Mesendoderm (in vitro differentiated cells): ENCODE data around the gene MED27.

Experiments
- DNase-seq: peaks from one replicate; pipeline ENCODE4 v3.0.0; 2013
- H2AK5ac ChIP-seq: 2 replicates; pipeline ENCODE4 v1.6.1; 2013; ENCODE audit warnings: low read length, inconsistent platforms
- H2BK120ac ChIP-seq: 2 replicates; pipeline ENCODE4 v1.6.1; 2013; ENCODE audit warnings: low read depth, mild to moderate bottlenecking, low read length, moderate library complexity, mixed read lengths
- H2BK15ac ChIP-seq: replicated peaks from 2 replicates; pipeline ENCODE4 v1.6.1; 2013; ENCODE audit warnings: low read depth, mild to moderate bottlenecking, moderate library complexity
- H2BK5ac ChIP-seq: 2 replicates; pipeline ENCODE4 v1.6.1; 2013; ENCODE audit warnings: low read length, inconsistent platforms
- H3K18ac ChIP-seq: 2 replicates; pipeline ENCODE4 v1.6.1; 2013; ENCODE audit warnings: mild to moderate bottlenecking, low read length, mixed read lengths
- H3K23ac ChIP-seq: one replicate; pipeline ENCODE4 v1.6.1; 2013; ENCODE audit warnings: low read length
- H3K27ac ChIP-seq: 2 replicates; pipeline ENCODE4 v1.5.1; 2013; ENCODE audit warnings: low read depth, mild to moderate bottlenecking, inconsistent platforms, low read length, moderate library complexity
- H3K27me3 ChIP-seq: 2 replicates; pipeline ENCODE4 v1.6.1; 2013; ENCODE audit warnings: low read length, control low read depth, mild to moderate bottlenecking, inconsistent platforms; ENCODE audit not compliant: insufficient read depth, poor library complexity
- H3K36me3 ChIP-seq: 2 replicates; pipeline ENCODE4 v1.6.1; 2013; ENCODE audit warnings: low read length, inconsistent platforms; ENCODE audit not compliant: control insufficient read depth, insufficient read depth
- H3K4ac ChIP-seq: one replicate; pipeline ENCODE4 v1.6.1; 2013; ENCODE audit warnings: low read depth, mild to moderate bottlenecking, low read length, moderate library complexity
- H3K4me1 ChIP-seq: 2 replicates; pipeline ENCODE4 v1.6.1; 2013; ENCODE audit warnings: low read depth, low read length, inconsistent platforms; ENCODE audit not compliant: control insufficient read depth
- H3K4me2 ChIP-seq: 2 replicates; pipeline ENCODE4 v1.6.1; 2013; ENCODE audit warnings: low read length
- H3K4me3 ChIP-seq: 2 replicates; pipeline ENCODE4 v1.5.1; 2013; ENCODE audit warnings: mild to moderate bottlenecking, low read length
- H3K56ac ChIP-seq: one replicate; pipeline ENCODE4 v1.6.1; 2013; ENCODE audit warnings: low read length
- H3K79me1 ChIP-seq: 2 replicates; pipeline ENCODE4 v1.6.1; 2013; ENCODE audit warnings: low read length, inconsistent platforms
- H3K79me2 ChIP-seq: 2 replicates; pipeline ENCODE4 v1.6.1; 2013; ENCODE audit warnings: mild to moderate bottlenecking, low read length; ENCODE audit not compliant: control insufficient read depth, insufficient read depth
- H3K9ac ChIP-seq: 2 replicates; pipeline ENCODE4 v1.6.1; 2013; ENCODE audit warnings: low read length, inconsistent platforms
- H4K5ac ChIP-seq: one replicate; pipeline ENCODE4 v1.6.1; 2013; ENCODE audit warnings: low read length
- H4K8ac ChIP-seq: one replicate; pipeline ENCODE4 v1.6.1; 2013; ENCODE audit warnings: low read depth, mild to moderate bottlenecking, control low read depth, low read length, moderate library complexity
- WGBS: extraction: QIAGEN DNeasy Blood & Tissue Kit; methylation state at CpG from one replicate; pipeline ENCODE4 v1.1.7; 2013; ENCODE audit warnings: low lambda C conversion rate, missing lambda C conversion rate; ENCODE audit not compliant: insufficient coverage; ENCODE audit errors: extremely low coverage; 5-methylcytosine and 5-hydroxymethylcytosine counted together

MED27 gene

GRCh38 chr9:132108728-132109127, 29.1 kb upstream of the MED27 start:
- Histone ChIP-seq H3K4me2 (no peak overlapping the region), H3K18ac (no peak overlapping the region)
- no CpG with 5 or more reads among the region's 7 CpGs for WGBS

GRCh38 chr9:132099741-132100407, 20.2 kb upstream of the MED27 start:
- H3K56ac ChIP-seq = no peak overlapping the region
- DNase-seq = no peak
- no peak overlapping the region for H3K27ac ChIP-seq
- no peak overlapping the region for H3K18ac ChIP-seq
- no peak overlapping the region for H4K5ac ChIP-seq
- no peak overlapping the region for H3K4ac ChIP-seq
- no peak overlapping the region for H4K8ac ChIP-seq
- no peaks in the 10 kb centered on the region for H3K4me1 ChIP-seq
- H3K79me2 ChIP-seq = no peaks in the 10 kb centered on the region
- no peak overlapping the region for H3K23ac ChIP-seq
- no peak overlapping the region for H3K9ac ChIP-seq
- no peaks in the 10 kb centered on the region for H3K27me3 ChIP-seq
- no peaks in the 10 kb centered on the region for H3K36me3 ChIP-seq
- no peak overlapping the region for H3K4me3 ChIP-seq
- no peak overlapping the region for H2BK120ac ChIP-seq
- H2AK5ac ChIP-seq = no peak overlapping the region
- no CpG with 5 or more reads among the region's 8 CpGs for WGBS
- H2BK15ac ChIP-seq = no peak overlapping the region
- no peak overlapping the region for H2BK5ac ChIP-seq
- H3K79me1 ChIP-seq = no peaks in the 10 kb centered on the region
- no peak overlapping the region for H3K4me2 ChIP-seq

More at GRCh38 chr9:132108728-132109127, 29.1 kb upstream of the MED27 start:
- no peaks in the 10 kb centered on the region for H3K79me1 ChIP-seq
- H3K79me2 ChIP-seq = no peaks in the 10 kb centered on the region
- H3K56ac ChIP-seq = no peak overlapping the region
- no peak overlapping the region for H3K4ac ChIP-seq
- no peaks in the 10 kb centered on the region for H3K27me3 ChIP-seq
- H2BK5ac ChIP-seq = no peak overlapping the region
- no peak overlapping the region for H2AK5ac ChIP-seq
- no peak overlapping the region for H2BK15ac ChIP-seq
- H3K4me3 ChIP-seq = no peak overlapping the region
- no peak overlapping the region for H2BK120ac ChIP-seq
- no peaks in the 10 kb centered on the region for H3K36me3 ChIP-seq
- no peak overlapping the region for H3K9ac ChIP-seq
- no peak overlapping the region for H3K27ac ChIP-seq
- no peaks in the 10 kb centered on the region for H3K4me1 ChIP-seq
- no peak overlapping the region for H4K5ac ChIP-seq
- no peak overlapping the region for H4K8ac ChIP-seq
- no peak for DNase-seq
- no peak overlapping the region for H3K23ac ChIP-seq

DNA sequence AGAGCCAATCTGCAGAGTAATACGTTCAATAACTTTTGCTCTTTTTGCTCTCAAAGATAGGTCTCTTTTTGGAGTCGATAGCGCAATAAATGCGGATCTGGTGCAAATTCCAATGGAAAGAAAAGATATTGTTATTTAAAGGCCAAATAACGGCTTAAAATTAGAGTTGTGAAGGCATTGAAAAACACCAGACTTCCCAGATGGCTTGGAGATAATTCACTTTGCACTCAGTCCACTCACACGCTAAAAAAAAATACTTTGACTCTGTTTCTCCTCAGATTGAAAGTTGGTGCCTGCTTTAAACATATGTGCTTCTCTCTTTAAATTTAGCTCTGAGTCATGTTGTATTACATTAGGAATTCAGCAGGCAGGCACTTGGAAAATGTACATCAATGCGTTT, 19.5 kb upstream of the MED27 start:
- no peaks in the 10 kb centered on the region for H3K79me2 ChIP-seq
- H3K27ac ChIP-seq = no peak overlapping the region
- H3K4me2 ChIP-seq = no peak overlapping the region
- H3K23ac ChIP-seq = no peak overlapping the region
- WGBS = no CpG with 5 or more reads among the region's 7 CpGs
- H4K5ac ChIP-seq = no peak overlapping the region
- H2BK15ac ChIP-seq = no peak overlapping the region
- H2BK5ac ChIP-seq = no peak overlapping the region
- no peak for DNase-seq
- H3K56ac ChIP-seq = no peak overlapping the region
- no peak overlapping the region for H3K4ac ChIP-seq
- H3K27me3 ChIP-seq = no peaks in the 10 kb centered on the region
- H3K4me1 ChIP-seq = no peaks in the 10 kb centered on the region
- no peak overlapping the region for H3K18ac ChIP-seq
- H3K79me1 ChIP-seq = no peaks in the 10 kb centered on the region
- no peak overlapping the region for H2BK120ac ChIP-seq
- H3K9ac ChIP-seq = no peak overlapping the region
- no peak overlapping the region for H2AK5ac ChIP-seq
- H4K8ac ChIP-seq = no peak overlapping the region
- H3K4me3 ChIP-seq = no peak overlapping the region
- H3K36me3 ChIP-seq = no peaks in the 10 kb centered on the region

- no peak overlapping the region for H3K4ac ChIP-seq
- no peak for DNase-seq
- no peak overlapping the region for H2BK120ac ChIP-seq
- no peak overlapping the region for H2BK5ac ChIP-seq
- H3K79me2 ChIP-seq = no peaks in the 10 kb centered on the region
- H3K79me1 ChIP-seq = no peaks in the 10 kb centered on the region
- H3K18ac ChIP-seq = no peak overlapping the region
- H3K4me3 ChIP-seq = no peak overlapping the region
- WGBS = no CpG with 5 or more reads among the region's 2 CpGs
- no peak overlapping the region for H2AK5ac ChIP-seq
- no peak overlapping the region for H3K56ac ChIP-seq
- no peak overlapping the region for H3K9ac ChIP-seq
- H2BK15ac ChIP-seq = no peak overlapping the region
- no peak overlapping the region for H4K8ac ChIP-seq
- H3K36me3 ChIP-seq = no peaks in the 10 kb centered on the region
- H3K23ac ChIP-seq = no peak overlapping the region
- H3K4me1 ChIP-seq = no peaks in the 10 kb centered on the region
- H3K4me2 ChIP-seq = no peak overlapping the region
- H3K27ac ChIP-seq = no peak overlapping the region
- no peaks in the 10 kb centered on the region for H3K27me3 ChIP-seq
- no peak overlapping the region for H4K5ac ChIP-seq
These were observed 14.7 kb upstream of the MED27 start for GRCh38 chr9:132094314-132094791.

DNA sequence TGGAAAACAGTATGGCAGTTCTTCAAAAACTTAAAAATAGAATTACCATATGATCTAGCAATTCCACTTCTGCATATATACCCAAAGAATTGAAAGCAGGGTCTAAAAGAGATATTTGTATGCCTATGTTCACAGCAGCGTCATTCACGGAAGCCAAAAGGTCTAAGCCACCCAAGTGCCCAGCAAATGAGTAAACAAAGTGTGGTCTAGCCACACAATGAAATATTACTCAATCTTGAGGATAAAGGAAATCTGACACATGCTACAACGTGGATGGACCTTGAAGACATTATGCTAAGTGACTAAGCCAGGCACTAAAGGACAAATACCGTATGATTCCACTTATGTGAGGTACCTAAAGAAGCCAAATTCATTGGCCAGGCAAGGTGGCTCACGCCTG, 11.1 kb upstream of the MED27 start:
- no peak overlapping the region for H4K5ac ChIP-seq
- no peaks in the 10 kb centered on the region for H3K79me2 ChIP-seq
- H3K9ac ChIP-seq = no peak overlapping the region
- H3K79me1 ChIP-seq = no peaks in the 10 kb centered on the region
- no peaks in the 10 kb centered on the region for H3K27me3 ChIP-seq
- no peak overlapping the region for H3K4me3 ChIP-seq
- no peak overlapping the region for H4K8ac ChIP-seq
- DNase-seq = no peak
- H2BK120ac ChIP-seq = no peak overlapping the region
- H3K18ac ChIP-seq = no peak overlapping the region
- no peak overlapping the region for H2BK5ac ChIP-seq
- H3K4me2 ChIP-seq = no peak overlapping the region
- H2BK15ac ChIP-seq = no peak overlapping the region
- no peak overlapping the region for H3K27ac ChIP-seq
- H2AK5ac ChIP-seq = no peak overlapping the region
- H3K4me1 ChIP-seq = no peaks in the 10 kb centered on the region
- H3K36me3 ChIP-seq = no peaks in the 10 kb centered on the region
- H3K23ac ChIP-seq = no peak overlapping the region
- no CpG with 5 or more reads among the region's 5 CpGs for WGBS
- no peak overlapping the region for H3K4ac ChIP-seq
- H3K56ac ChIP-seq = no peak overlapping the region
